Colonic mucosa (tissue), 4 donors: Measurements from ENCODE around the gene LGI2. TPM values are rescaled to one million over a fixed set of nuclear protein-coding genes. Genes with fewer than 3 reads are reported as not detected.

ENCODE experiments used
- DNase-seq: peaks from one replicate; pipeline ENCODE4 v3.0.0-alpha.2; 2020
- H3K27ac ChIP-seq: fragments of 200-600 bp; one replicate; pipeline ENCODE4 v1.8.0; 2021
- H3K27me3 ChIP-seq: fragments of 200-600 bp; one replicate; pipeline ENCODE4 v1.8.0; 2021
- H3K36me3 ChIP-seq: fragments of 200-600 bp; one replicate; pipeline ENCODE4 v1.8.0; 2021
- H3K4me1 ChIP-seq: fragments of 200-600 bp; one replicate; pipeline ENCODE4 v1.8.0; 2021; ENCODE audit warnings: mild to moderate bottlenecking
- H3K4me3 ChIP-seq: fragments of 200-600 bp; one replicate; pipeline ENCODE4 v1.8.0; 2021
- H3K9ac ChIP-seq, 2 donors: one replicate each; pipeline ENCODE4 v1.7.0; 2013; ENCODE audit warnings: control low read depth in 2 of 2, low read depth in 2 of 2, low read length in 2 of 2
- H3K9me3 ChIP-seq: fragments of 200-600 bp; one replicate; pipeline ENCODE4 v1.8.0; 2021
- CTCF ChIP-seq: fragments of 200-600 bp; IDR thresholded peaks from one replicate; pipeline ENCODE4 v1.8.0; 2022; ENCODE audit warnings: antibody characterized with exemption, mild to moderate bottlenecking
- intact Hi-C: fragments of 100-400 bp; cut with DNase I; formaldehyde crosslinking; loops from one replicate; pipeline ENCODE4 v1.14.1; 2022
- total RNA-seq, 2 donors: library from RNA; stranded (reverse); fragmentation: NEBNext Ultra II Directional in 1 of 2; extraction: Animal tissue kit (Norgen Biotek cat#: 25700) in 1 of 2; gene quantifications; one replicate each; pipeline ENCODE4 v1.2.1, GENCODE V29; 2021
- donor health status: healthy.
- donor health status: DM: no; HTN: no; CAD: no.
- donor health status: DM: no; HTN: no; CAD: no.

The LGI2 gene
- total RNA-seq, 2 donors from 2014 or later = 0.32 to 0.82 TPM

GRCh38 chr4:25001509-25001908 lies 29.2 kb downstream of the LGI2 start:
- no peak overlapping the region for H3K4me3 ChIP-seq
- intact Hi-C loops = no loop called here
- no peak for DNase-seq
- H3K27ac ChIP-seq = no peak overlapping the region
- no peaks in the 10 kb centered on the region for H3K36me3 ChIP-seq
- H3K9ac ChIP-seq = no peak overlapping the region
- no peaks in the 10 kb centered on the region for H3K4me1 ChIP-seq
- no peaks in the 10 kb centered on the region for H3K27me3 ChIP-seq
- H3K9me3 ChIP-seq = no peaks in the 10 kb centered on the region
- no peak for TF ChIP-seq CTCF

- H3K9me3 ChIP-seq = no peaks in the 10 kb centered on the region
- no peaks in the 10 kb centered on the region for H3K4me1 ChIP-seq
- H3K27me3 ChIP-seq = no peaks in the 10 kb centered on the region
- H3K36me3 ChIP-seq = no peaks in the 10 kb centered on the region
- intact Hi-C loops = no loop called here
- no peak overlapping the region for H3K9ac ChIP-seq
- TF ChIP-seq CTCF = no peak
- no peak for DNase-seq
- no peak overlapping the region for H3K4me3 ChIP-seq
- H3K27ac ChIP-seq = no peak overlapping the region
Measured at GRCh38 chr4:25000639-25001038, 30.1 kb downstream of the LGI2 start.

GRCh38 chr4:24999392-25000089 lies 31.2 kb downstream of the LGI2 start:
- Histone ChIP-seq H3K4me3 (no peak overlapping the region), H3K27ac (no peak overlapping the region), H3K4me1 (no peaks in the 10 kb centered on the region), H3K9ac (no peak overlapping the region), H3K27me3 (no peaks in the 10 kb centered on the region), H3K36me3 (no peaks in the 10 kb centered on the region), H3K9me3 (no peaks in the 10 kb centered on the region)
- intact Hi-C loops = no loop called here
- TF ChIP-seq CTCF = no peak
- DNase-seq = no peak

GRCh38 chr4:24995346-24995919 lies 35.3 kb downstream of the LGI2 start:
- no peaks in the 10 kb centered on the region for H3K9me3 ChIP-seq
- no peak overlapping the region for H3K27ac ChIP-seq
- H3K36me3 ChIP-seq = no peaks in the 10 kb centered on the region
- no peak overlapping the region for H3K9ac ChIP-seq
- no peak for TF ChIP-seq CTCF
- DNase-seq = no peak
- intact Hi-C loops = no loop called here
- no peaks in the 10 kb centered on the region for H3K27me3 ChIP-seq
- no peak overlapping the region for H3K4me3 ChIP-seq
- H3K4me1 ChIP-seq = no peaks in the 10 kb centered on the region

GRCh38 chr4:24993551-24994080 lies 37.1 kb downstream of the LGI2 start:
- no peak overlapping the region for H3K9ac ChIP-seq
- H3K4me1 ChIP-seq = no peaks in the 10 kb centered on the region
- DNase-seq = no peak
- intact Hi-C loops = no loop called here
- H3K27ac ChIP-seq = no peak overlapping the region
- H3K9me3 ChIP-seq = no peaks in the 10 kb centered on the region
- TF ChIP-seq CTCF = no peak
- no peaks in the 10 kb centered on the region for H3K36me3 ChIP-seq
- no peak overlapping the region for H3K4me3 ChIP-seq
- H3K27me3 ChIP-seq = no peaks in the 10 kb centered on the region
